ENCODE data around the gene JARID2. TPM values are rescaled to one million over a fixed set of nuclear protein-coding genes. Genes with fewer than 3 reads are reported as not detected.

Gene JARID2
- total and polyA plus RNA-seq, 2 of the 13 experiments (the other 11 are each of a cell fraction or from before 2014, with no cell fraction given): 7.5 to 10.3 TPM

DNA sequence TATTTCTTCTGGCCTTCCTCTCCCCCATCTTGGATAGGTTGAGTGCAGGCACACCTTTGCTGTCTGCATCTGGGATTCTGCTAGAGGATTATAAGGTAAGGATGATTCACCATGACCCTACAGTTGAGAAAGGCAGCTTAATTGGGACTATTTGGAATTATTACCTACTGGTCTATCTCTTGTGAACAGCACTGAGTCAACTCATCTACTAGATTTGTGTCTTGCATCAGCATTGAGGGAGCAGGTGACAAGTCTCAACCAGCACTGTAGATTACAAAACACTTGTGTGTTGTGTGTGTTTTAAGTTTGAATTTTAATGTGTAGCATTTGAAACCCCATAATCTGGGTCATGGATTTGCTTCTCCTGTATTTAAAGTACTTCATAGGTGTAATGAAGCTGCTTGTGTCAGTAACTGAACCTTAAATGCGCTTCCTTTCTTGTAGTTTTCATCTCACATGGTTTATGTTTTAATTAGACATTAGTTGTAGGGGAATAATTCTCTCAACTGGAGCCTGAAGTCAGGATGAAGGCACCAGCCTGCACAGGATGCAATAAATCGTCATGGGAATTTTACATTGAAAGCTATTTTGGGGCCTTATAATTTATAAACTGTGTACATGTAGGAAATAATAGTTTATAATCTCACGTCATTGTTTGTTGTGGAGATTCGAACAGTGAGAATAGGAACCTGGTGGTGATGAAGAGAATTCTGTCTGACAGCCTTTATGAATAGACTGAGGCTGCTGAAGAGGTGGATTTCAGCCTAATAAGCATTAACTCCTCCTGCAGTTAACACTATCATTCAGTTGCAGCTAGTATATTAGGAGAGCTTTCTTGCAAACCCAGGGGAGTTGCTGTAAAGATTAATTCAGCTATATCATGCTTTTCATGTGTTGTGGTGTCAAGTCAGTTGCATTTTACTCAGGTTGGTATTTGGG, 125.1 kb downstream of the JARID2 start (continued):
- TF ChIP-seq, protein P1, sequence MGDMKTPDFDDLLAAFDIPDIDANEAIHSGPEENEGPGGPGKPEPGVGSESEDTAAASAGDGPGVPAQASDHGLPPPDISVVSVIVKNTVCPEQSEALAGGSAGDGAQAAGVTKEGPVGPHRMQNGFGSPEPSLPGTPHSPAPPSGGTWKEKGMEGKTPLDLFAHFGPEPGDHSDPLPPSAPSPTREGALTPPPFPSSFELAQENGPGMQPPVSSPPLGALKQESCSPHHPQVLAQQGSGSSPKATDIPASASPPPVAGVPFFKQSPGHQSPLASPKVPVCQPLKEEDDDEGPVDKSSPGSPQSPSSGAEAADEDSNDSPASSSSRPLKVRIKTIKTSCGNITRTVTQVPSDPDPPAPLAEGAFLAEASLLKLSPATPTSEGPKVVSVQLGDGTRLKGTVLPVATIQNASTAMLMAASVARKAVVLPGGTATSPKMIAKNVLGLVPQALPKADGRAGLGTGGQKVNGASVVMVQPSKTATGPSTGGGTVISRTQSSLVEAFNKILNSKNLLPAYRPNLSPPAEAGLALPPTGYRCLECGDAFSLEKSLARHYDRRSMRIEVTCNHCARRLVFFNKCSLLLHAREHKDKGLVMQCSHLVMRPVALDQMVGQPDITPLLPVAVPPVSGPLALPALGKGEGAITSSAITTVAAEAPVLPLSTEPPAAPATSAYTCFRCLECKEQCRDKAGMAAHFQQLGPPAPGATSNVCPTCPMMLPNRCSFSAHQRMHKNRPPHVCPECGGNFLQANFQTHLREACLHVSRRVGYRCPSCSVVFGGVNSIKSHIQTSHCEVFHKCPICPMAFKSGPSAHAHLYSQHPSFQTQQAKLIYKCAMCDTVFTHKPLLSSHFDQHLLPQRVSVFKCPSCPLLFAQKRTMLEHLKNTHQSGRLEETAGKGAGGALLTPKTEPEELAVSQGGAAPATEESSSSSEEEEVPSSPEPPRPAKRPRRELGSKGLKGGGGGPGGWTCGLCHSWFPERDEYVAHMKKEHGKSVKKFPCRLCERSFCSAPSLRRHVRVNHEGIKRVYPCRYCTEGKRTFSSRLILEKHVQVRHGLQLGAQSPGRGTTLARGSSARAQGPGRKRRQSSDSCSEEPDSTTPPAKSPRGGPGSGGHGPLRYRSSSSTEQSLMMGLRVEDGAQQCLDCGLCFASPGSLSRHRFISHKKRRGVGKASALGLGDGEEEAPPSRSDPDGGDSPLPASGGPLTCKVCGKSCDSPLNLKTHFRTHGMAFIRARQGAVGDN (CRISPR knock-in tag; IDR thresholded peaks at IDR 0.05): no peak
- no peak for TF ChIP-seq TARDBP (CRISPR knock-in tag; IDR thresholded peaks at IDR 0.05)

DNA sequence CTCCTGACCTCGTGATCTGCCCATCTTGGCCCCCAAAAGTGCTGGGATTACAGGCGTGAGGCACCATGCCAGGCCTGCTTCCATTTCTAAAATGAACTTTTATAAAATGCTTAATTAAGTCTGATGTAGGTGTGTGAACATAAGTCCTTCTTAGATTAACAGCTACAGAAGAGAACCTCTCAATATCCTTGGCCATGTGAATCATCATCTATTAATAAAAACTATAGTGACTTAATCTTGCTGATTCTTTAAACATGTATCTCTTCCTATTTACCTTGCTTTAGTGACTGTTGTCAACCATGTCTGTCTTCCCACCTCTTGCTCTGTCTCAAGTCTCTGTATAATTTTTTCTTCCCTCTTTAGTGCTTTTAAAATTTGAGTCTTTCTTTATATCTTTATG, 127.1 kb downstream of the JARID2 start:
- Histone ChIP-seq H3K27ac (ENCODE audit: extremely low read length, insufficient read depth, low read length) (no peak overlapping the region), H4K20me1 (ENCODE audit: insufficient read depth, low read length) (0 out of 2 replicates have a peak, but pooled peaks cover 4% of the 10 kb centered on the region), H3K36me3 (replicated peaks in 1 of 2; ENCODE audit: control insufficient read depth in 1 of 2, insufficient read depth in 2 of 2, low read length in 2 of 2) (0 out of 5 replicates have a peak, but pooled peaks cover 0 to 2% of the 10 kb centered on the region in 2 experiments), H3K4me2 (ENCODE audit: low read depth, low read length) (no peak overlapping the region), H3K9me3 (ENCODE audit: low read length) (no peaks in the 10 kb centered on the region), H2AFZ (ENCODE audit: low read length) (no peak overlapping the region), H3K4me1 (ENCODE audit: insufficient read depth, low read length) (no peaks in the 10 kb centered on the region), H3K27me3 (ENCODE audit: control insufficient read depth in 1 of 2, insufficient read depth in 2 of 2, low read length in 2 of 2) (no peaks in the 10 kb centered on the region), H3K4me3 (replicated peaks in 1 of 3; ENCODE audit: insufficient read depth in 1 of 3, low read depth in 2 of 3, low read length in 3 of 3) (no peak overlapping the region), H3K9ac (ENCODE audit: insufficient read depth, low read depth, low read length) (no peak overlapping the region), H3K79me2 (ENCODE audit: insufficient read depth, low read length) (peaks cover 24% of the 10 kb centered on the region)
- WGBS (ENCODE audit: low lambda C conversion rate): 100% methylated on average over 2 of the region's 2 CpGs
- intact Hi-C loops (cut with micrococcal nuclease; ENCODE audit: unreplicated experiment) (no loop called here), in situ Hi-C loops (cut with HindIII; ENCODE audit: extremely low pct_ligation_motif_present, low pct_unique_long_range_greater_than_20kb) (no loop called here)
- POLR2A ChIA-PET: no interaction called here
- no TSS peak for BruUV-seq (replicated peaks)
- no peak for FAIRE-seq
- no peak for ATAC-seq
- TF ChIP-seq, protein P2, sequence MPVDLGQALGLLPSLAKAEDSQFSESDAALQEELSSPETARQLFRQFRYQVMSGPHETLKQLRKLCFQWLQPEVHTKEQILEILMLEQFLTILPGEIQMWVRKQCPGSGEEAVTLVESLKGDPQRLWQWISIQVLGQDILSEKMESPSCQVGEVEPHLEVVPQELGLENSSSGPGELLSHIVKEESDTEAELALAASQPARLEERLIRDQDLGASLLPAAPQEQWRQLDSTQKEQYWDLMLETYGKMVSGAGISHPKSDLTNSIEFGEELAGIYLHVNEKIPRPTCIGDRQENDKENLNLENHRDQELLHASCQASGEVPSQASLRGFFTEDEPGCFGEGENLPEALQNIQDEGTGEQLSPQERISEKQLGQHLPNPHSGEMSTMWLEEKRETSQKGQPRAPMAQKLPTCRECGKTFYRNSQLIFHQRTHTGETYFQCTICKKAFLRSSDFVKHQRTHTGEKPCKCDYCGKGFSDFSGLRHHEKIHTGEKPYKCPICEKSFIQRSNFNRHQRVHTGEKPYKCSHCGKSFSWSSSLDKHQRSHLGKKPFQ (CRISPR knock-in tag; IDR thresholded peaks at IDR 0.05; ENCODE audit: insufficient replicate concordance): no peak
- TF ChIP-seq FIP1L1 (IDR thresholded peaks at IDR 0.05; ENCODE audit: borderline replicate concordance, insufficient read depth, low read depth, low read length) (no peak), ZNF766 (CRISPR knock-in tag; IDR thresholded peaks at IDR 0.05; ENCODE audit: borderline replicate concordance) (no peak), MZF1 (CRISPR knock-in tag; IDR thresholded peaks at IDR 0.05; ENCODE audit: borderline replicate concordance) (no peak), TSC22D2 (CRISPR knock-in tag; IDR thresholded peaks at IDR 0.05; ENCODE audit: borderline replicate concordance) (no peak), JUN (CRISPR knock-in tag; IDR thresholded peaks at IDR 0.05) (no peak), SMARCC2 (IDR thresholded peaks at IDR 0.05) (no peak), ZNF761 (CRISPR knock-in tag; conservative IDR thresholded peaks at IDR 0.05) (no peak), RFX3 (CRISPR knock-in tag; IDR thresholded peaks at IDR 0.05) (no peak), ZFP36L1 (CRISPR knock-in tag; IDR thresholded peaks at IDR 0.05) (no peak), SETDB1 (CRISPR knock-in tag; IDR thresholded peaks at IDR 0.05; ENCODE audit: borderline replicate concordance) (no peak)
- TF ChIP-seq, protein P3, sequence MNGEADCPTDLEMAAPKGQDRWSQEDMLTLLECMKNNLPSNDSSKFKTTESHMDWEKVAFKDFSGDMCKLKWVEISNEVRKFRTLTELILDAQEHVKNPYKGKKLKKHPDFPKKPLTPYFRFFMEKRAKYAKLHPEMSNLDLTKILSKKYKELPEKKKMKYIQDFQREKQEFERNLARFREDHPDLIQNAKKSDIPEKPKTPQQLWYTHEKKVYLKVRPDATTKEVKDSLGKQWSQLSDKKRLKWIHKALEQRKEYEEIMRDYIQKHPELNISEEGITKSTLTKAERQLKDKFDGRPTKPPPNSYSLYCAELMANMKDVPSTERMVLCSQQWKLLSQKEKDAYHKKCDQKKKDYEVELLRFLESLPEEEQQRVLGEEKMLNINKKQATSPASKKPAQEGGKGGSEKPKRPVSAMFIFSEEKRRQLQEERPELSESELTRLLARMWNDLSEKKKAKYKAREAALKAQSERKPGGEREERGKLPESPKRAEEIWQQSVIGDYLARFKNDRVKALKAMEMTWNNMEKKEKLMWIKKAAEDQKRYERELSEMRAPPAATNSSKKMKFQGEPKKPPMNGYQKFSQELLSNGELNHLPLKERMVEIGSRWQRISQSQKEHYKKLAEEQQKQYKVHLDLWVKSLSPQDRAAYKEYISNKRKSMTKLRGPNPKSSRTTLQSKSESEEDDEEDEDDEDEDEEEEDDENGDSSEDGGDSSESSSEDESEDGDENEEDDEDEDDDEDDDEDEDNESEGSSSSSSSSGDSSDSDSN (CRISPR knock-in tag; IDR thresholded peaks at IDR 0.05): no peak
- CTCF ChIA-PET (ENCODE audit: low intra/inter-chr PET ratio, low total read pairs): no interaction called here
- no peak for DNase-seq (ENCODE audit: low spot score)

Data from HepG2 (cell line).